NT2/D1 (cell line): ENCODE data around the gene PTPN13.
"Not testable (repeated sequence)": the region's sequence is repeated elsewhere in the genome, so short reads cannot be mapped to it uniquely, and the experiment has no call there.

Source experiments
- DNase-seq: peaks from one replicate; pipeline ENCODE4 v3.0.0-alpha.2; 2011; ENCODE audit warnings: low read depth, low spot score
- H3K27me3 ChIP-seq: 2 replicates; pipeline ENCODE4 v1.6.0; 2011; ENCODE audit warnings: mild to moderate bottlenecking; ENCODE audit not compliant: insufficient read length, insufficient read depth
- H3K36me3 ChIP-seq: 2 replicates; pipeline ENCODE4 v1.6.1; 2011; ENCODE audit warnings: mild to moderate bottlenecking, low read length, mixed read lengths; ENCODE audit not compliant: insufficient read depth, insufficient read length
- H3K4me1 ChIP-seq: 2 replicates; pipeline ENCODE4 v1.5.1; 2011; ENCODE audit not compliant: insufficient read depth, insufficient read length
- H3K4me3 ChIP-seq: 2 replicates; pipeline ENCODE4 v1.5.1; 2011; ENCODE audit warnings: low read depth; ENCODE audit not compliant: insufficient read length
- H3K9ac ChIP-seq: 2 replicates; pipeline ENCODE4 v1.6.0; 2011; ENCODE audit warnings: low read depth; ENCODE audit not compliant: insufficient read length
- H3K9me3 ChIP-seq: 2 replicates; pipeline ENCODE4 v1.5.1; 2011; ENCODE audit warnings: mild to moderate bottlenecking, low read length; ENCODE audit not compliant: insufficient read depth
- SUZ12 ChIP-seq: IDR thresholded peaks from 2 replicates; pipeline ENCODE4 v1.6.1; 2011; ENCODE audit not compliant: insufficient read length, insufficient read depth; ENCODE audit errors: extremely low read depth
- YY1 ChIP-seq: IDR thresholded peaks from 2 replicates; pipeline ENCODE4 v1.6.1; 2011; ENCODE audit not compliant: insufficient read length, insufficient read depth
- ZNF274 ChIP-seq: IDR thresholded peaks from 2 replicates; pipeline ENCODE4 v1.6.1; 2011; ENCODE audit warnings: mild to moderate bottlenecking, low read depth, low read length

PTPN13 gene

GRCh38 chr4:86717651-86718050 lies 123.5 kb downstream of the PTPN13 start:
- H3K4me3 ChIP-seq = no peak overlapping the region
- peaks cover 10% of the 10 kb centered on the region for H3K36me3 ChIP-seq
- H3K27me3 ChIP-seq = no peaks in the 10 kb centered on the region
- H3K9me3 ChIP-seq = no peaks in the 10 kb centered on the region
- TF ChIP-seq ZNF274 (no peak), YY1 (no peak), SUZ12 (no peak)
- no peak overlapping the region for H3K9ac ChIP-seq
- no peak for DNase-seq
- no peaks in the 10 kb centered on the region for H3K4me1 ChIP-seq

GRCh38 chr4:86718152-86718551 lies 124.0 kb downstream of the PTPN13 start:
- Histone ChIP-seq H3K36me3 (peaks cover 13% of the 10 kb centered on the region), H3K4me3 (no peak overlapping the region), H3K9me3 (no peaks in the 10 kb centered on the region), H3K27me3 (no peaks in the 10 kb centered on the region), H3K4me1 (no peaks in the 10 kb centered on the region), H3K9ac (no peak overlapping the region)
- TF ChIP-seq ZNF274 (no peak), YY1 (no peak), SUZ12 (no peak)
- no peak for DNase-seq

DNA sequence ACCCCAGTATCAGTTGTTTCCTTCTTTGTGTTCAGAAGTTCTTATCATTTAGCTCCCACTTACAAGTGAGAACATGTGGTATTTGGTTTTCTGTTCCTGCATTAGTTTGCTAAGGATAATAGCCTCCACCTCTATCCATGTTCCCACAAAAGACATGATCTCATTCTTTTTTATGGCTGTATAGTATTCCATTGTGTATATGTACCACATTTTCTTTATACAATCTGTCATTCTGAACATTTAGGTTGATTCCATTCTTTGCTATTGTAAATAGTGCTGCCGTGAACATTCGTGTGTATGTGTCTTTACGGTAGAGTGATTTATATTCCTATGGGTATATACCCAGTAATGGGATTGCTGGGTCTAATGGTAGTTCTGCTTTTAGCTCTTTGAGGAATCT lies 125.0 kb downstream of the PTPN13 start:
- DNase-seq, H3K9ac ChIP-seq, H3K27me3 ChIP-seq, H3K9me3 ChIP-seq, H3K4me3 ChIP-seq, H3K4me1 ChIP-seq: not testable (repeated sequence)
- H3K36me3 ChIP-seq = peaks cover 17% of the 10 kb centered on the region

DNA sequence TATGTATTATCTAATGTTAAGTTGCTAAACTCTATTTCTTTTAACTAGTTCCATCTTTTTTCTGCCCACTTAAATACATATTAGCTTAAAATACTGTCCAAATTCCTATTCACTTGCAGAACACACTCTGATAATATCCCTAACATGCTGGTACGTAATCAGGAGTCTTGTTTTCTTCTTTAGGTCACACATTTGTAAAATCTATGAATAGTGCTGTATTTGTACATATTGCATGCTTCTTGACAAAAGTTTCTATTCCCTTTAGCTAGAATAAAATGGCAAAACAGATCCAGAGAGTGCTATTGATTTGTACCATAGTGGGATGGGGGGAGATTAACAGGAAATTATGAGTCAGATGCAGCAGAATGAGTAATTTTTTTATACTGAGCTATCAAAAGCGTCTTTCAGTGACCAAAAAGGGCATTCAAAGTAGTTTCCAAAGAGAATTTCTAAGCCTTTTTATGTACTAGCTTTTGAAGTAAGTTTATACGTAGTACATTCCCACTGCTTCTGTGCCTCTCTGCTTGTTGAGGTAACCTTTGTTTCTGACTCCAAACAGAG lies 126.5 kb downstream of the PTPN13 start:
- no peaks in the 10 kb centered on the region for H3K27me3 ChIP-seq
- no peak for TF ChIP-seq ZNF274
- TF ChIP-seq SUZ12 = no peak
- H3K4me1 ChIP-seq = no peaks in the 10 kb centered on the region
- H3K9ac ChIP-seq = no peak overlapping the region
- H3K9me3 ChIP-seq = no peaks in the 10 kb centered on the region
- DNase-seq = no peak
- no peak overlapping the region for H3K4me3 ChIP-seq
- peaks cover 17% of the 10 kb centered on the region for H3K36me3 ChIP-seq

- Histone ChIP-seq H3K4me1 (no peaks in the 10 kb centered on the region), H3K27me3 (no peaks in the 10 kb centered on the region), H3K36me3 (peaks cover 17% of the 10 kb centered on the region), H3K9ac (no peak overlapping the region), H3K4me3 (no peak overlapping the region), H3K9me3 (no peaks in the 10 kb centered on the region)
- TF ChIP-seq ZNF274 (no peak), YY1 (no peak), SUZ12 (no peak)
- no peak for DNase-seq
These were observed 127.3 kb downstream of the PTPN13 start for GRCh38 chr4:86721412-86721811.

GRCh38 chr4:86730310-86730709 lies 136.2 kb downstream of the PTPN13 start:
- no peaks in the 10 kb centered on the region for H3K27me3 ChIP-seq
- H3K9ac ChIP-seq = no peak overlapping the region
- no peak for TF ChIP-seq ZNF274
- no peak overlapping the region for H3K4me3 ChIP-seq
- DNase-seq = peak; percentile 49
- 0 out of 2 replicates have a peak, but pooled peaks cover 7% of the 10 kb centered on the region for H3K9me3 ChIP-seq
- H3K36me3 ChIP-seq = peaks cover 10% of the 10 kb centered on the region
- peaks cover 2% of the 10 kb centered on the region for H3K4me1 ChIP-seq

DNA sequence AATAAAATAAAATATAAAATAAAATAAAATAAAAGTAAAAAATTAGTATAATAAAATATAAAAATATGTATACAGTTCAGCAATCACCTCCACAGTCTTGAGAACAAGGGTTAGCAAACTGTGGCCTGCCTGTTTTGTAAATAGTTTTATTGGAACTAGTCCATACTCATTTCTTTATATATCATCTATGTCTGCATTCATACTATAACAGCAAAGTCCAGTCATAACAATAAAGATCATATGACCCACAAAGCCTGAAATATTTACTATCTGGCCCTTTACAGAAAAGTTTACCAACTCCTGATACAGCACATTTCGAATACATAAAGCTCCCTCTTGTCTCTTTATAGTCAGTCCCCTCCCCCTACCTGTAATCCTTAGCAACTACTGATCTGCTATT lies 143.1 kb downstream of the PTPN13 start:
- H3K9me3 ChIP-seq = peaks cover 29% of the 10 kb centered on the region; the same call in 1 of the 2 replicates
- H3K27me3 ChIP-seq = no peaks in the 10 kb centered on the region
- TF ChIP-seq SUZ12 (no peak), YY1 (no peak), ZNF274 (no peak)
- no peak overlapping the region for H3K4me3 ChIP-seq
- no peaks in the 10 kb centered on the region for H3K4me1 ChIP-seq
- peaks cover 17% of the 10 kb centered on the region for H3K36me3 ChIP-seq
- no peak for DNase-seq
- H3K9ac ChIP-seq = no peak overlapping the region

GRCh38 chr4:86741846-86742245 lies 147.7 kb downstream of the PTPN13 start:
- no peak overlapping the region for H3K9ac ChIP-seq

More at GRCh38 chr4:86741846-86742245, 147.7 kb downstream of the PTPN13 start:
- Histone ChIP-seq H3K4me1 (no peaks in the 10 kb centered on the region), H3K9me3 (peaks cover 29% of the 10 kb centered on the region; the same call in 1 of the 2 replicates), H3K4me3 (no peak overlapping the region), H3K36me3 (peaks cover 28% of the 10 kb centered on the region), H3K27me3 (no peaks in the 10 kb centered on the region)
- TF ChIP-seq ZNF274 (no peak), SUZ12 (no peak), YY1 (no peak)
- no peak for DNase-seq
